HUDEP-2 (cell line): ENCODE results near the gene ZSWIM8.
A peak's percentile ranks its signal among the peaks of the same experiment; 100 is the strongest.
"Not testable (repeated sequence)": the region's sequence is repeated elsewhere in the genome, so short reads cannot be mapped to it uniquely, and the experiment has no call there.

Experiments
- DNase-seq, 76 experiments: peaks; one replicate each; lab custom pipeline; 2025; ENCODE audit not compliant: unreplicated experiment in 76 of 76; lab: John Stamatoyannopoulos, UW

The ZSWIM8 gene

DNA sequence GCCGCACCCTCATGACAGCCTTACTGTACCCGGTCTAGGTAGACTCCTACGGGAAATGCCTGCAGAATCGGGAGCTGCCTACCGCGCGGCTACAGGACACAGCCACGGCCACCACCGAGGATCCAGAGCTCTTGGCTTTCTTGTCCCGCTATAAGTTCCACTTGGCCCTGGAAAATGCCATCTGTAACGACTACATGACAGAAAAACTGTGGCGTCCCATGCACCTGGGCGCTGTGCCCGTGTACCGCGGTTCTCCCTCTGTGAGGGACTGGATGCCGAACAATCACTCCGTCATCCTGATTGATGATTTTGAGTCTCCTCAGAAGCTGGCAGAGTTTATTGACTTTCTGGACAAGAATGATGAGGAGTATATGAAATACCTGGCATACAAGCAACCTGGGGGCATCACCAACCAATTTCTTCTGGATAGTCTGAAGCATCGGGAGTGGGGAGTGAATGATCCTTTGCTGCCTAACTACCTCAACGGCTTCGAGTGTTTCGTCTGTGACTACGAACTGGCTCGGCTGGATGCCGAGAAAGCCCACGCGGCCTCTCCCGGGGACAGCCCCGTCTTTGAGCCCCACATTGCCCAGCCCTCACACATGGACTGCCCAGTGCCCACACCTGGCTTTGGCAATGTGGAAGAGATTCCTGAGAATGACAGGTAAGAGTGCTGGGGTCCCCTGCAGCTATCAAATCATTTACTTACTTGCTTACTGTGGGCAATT, 12.1 kb upstream of the ZSWIM8 start:
- DNase-seq: peak in 3 of 76 experiments; percentile 31 to 42 (median 31)

- DNase-seq: peak in 61 of 76 experiments; percentile 2 to 72 (median 31)
Observed at GRCh38 chr10:73774637-73775036, 10.8 kb upstream of the ZSWIM8 start.

- no peak for DNase-seq
Observed at GRCh38 chr10:73779018-73779417, 6.4 kb upstream of the ZSWIM8 start.

DNA sequence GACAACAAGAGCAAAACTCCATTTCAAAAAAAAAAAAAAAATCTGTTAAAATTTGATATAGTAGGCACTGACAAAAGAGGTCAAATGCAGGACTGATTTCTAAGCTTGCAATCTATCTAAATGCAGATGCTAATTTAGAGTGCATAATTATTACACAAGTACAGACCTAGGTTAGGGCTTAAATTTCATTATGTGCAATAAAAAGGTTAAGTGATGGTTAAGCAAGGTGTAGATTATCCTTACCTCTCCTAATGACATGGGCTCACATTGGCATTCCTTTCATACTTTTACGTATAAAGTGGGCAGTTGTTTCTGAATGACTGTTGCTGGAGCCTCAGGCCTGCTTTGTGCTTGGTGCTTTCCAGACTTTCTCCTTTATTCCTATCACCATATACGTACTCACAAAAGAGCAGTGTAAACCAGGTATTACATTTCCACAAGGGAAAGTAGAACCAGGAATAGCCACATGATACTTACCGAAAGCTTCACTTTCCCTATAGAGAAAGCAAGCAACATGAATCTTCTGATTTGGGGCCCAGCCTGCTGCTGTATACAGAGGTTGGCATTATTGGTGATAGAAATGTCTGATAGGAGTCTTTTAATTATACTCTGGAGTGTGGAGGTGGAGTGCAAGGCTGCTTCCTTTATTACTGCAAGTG, 5.7 kb upstream of the ZSWIM8 start:
- no peak for DNase-seq

DNA sequence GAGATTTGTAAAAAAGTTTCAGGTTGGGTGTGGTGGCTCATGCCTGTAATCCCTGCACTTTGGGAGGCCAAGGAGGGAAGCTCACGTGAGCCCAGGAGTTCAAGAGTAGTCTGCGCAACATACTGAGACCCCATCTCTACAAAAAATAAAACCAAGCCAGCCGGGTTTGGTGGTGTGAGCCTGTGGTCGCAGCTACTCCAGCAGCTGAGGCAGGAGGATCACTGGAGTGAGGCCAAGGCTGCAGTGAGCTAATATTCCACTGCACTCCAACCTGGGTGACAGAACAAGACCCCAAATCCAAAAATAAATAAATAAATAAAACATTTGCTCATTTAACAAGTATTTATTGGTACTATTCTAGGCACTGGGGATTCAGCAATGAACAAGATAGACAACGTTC, 5.1 kb upstream of the ZSWIM8 start:
- DNase-seq: no peak

DNA sequence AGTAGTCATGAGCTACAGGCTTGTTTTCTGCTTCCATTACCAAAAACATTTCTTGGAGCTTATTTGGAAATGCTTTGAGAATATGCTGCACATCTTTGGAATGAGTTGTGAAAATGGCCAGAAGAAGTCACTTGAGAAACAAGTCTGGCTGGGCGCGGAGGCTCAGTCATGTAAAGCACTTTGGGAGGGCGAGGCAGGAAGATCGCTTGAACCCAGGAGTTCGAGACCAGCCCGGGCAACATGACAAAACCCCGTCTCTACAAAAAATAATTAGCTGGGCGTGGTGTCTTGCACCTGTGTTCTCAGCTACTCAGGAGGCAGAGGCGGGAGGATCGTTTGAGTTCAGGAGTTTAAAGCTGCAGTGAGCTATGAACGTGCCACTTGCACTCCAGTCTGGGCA, 4.4 kb upstream of the ZSWIM8 start:
- DNase-seq: no peak

- no peak for DNase-seq
Observed at GRCh38 chr10:73781548-73781878, 3.9 kb upstream of the ZSWIM8 start.

DNA sequence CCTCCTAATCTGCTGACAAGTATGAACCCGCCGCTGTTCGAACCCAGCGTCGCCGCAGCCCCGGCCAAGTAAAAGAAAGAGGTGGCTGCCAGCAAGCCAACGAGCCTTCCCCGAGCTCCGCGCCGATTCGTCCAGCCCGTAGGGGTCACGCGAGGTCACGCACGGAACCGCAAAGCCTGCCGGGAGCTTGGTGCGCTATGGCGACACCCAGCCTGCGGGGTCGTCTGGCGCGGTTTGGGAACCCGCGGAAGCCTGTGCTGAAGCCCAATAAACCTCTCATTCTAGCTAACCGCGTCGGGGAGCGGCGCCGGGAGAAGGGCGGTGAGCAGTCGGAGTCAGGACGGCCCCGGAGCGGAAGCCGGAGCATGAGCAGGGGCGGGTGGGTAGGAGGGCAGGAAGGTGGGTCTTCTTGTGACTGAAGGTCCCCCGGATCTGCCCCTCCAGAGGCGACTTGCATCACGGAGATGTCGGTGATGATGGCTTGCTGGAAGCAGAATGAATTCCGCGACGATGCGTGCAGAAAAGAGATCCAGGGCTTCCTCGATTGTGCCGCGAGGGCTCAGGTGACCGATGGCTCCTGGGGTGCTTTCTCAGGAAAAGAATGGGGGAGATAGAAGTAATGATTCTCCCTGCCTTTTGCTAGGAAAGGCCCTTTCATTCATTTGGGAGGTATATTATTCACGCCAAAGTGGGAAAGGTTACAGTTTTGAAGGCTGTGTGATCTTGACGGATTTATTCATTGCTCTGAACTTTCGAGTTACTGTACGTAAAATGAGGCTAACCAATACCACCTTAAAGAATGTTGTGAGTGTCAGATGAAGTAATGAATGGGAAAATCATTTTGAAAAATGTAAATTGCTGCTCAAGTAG, 3.3 kb upstream of the ZSWIM8 start, which contains the start of gene CHCHD1:
TSS of gene CHCHD1 (plus strand) at position 170 of the 870 bp plus-strand sequence. CDS start at position 198, 28 bp downstream.
- peak in 74 of 76 experiments; percentile 26 to 89 (median 79) for DNase-seq

GRCh38 chr10:73782749-73783085, 2.7 kb upstream of the ZSWIM8 start:
- DNase-seq: no peak

DNA sequence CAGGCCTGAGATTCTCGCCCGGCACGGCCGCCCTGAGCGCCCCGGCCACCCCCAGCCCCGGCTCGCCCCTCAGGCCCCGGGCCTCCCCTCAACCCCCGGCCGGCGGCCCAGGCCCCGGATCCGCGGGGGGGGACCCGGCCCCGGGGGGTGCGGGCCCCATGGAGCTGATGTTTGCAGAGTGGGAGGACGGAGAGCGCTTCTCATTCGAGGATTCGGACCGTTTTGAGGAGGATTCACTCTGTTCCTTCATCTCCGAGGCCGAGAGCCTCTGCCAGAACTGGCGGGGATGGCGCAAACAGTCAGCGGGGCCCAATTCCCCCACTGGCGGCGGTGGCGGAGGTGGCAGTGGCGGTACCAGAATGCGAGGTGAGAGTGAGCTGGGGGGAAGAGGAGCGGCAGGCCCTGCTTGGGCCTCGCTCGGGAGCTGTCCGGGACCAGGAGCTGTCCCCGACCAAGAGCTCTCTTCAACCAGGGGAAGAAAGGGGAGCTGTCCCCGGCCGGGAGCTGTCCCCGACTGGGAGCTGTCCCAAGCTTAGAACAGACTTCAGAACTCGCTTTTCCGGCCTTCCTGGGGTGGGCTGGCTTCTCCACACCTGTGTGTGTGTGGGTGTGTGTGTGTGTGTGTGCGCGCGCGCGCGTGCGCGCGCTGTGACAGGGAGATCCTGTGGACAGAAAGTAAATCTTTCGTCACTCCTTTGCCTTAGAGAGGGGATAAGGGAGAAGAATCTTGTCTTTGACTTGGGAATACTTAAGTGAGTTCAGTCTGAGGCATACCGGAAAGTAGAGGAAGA, 510 bp downstream of the ZSWIM8 start:
- DNase-seq: peak in 16 of 76 experiments; percentile 4 to 41 (median 20)

- no peak for DNase-seq
Observed at GRCh38 chr10:73786512-73786885, 1.1 kb downstream of the ZSWIM8 start.

DNA sequence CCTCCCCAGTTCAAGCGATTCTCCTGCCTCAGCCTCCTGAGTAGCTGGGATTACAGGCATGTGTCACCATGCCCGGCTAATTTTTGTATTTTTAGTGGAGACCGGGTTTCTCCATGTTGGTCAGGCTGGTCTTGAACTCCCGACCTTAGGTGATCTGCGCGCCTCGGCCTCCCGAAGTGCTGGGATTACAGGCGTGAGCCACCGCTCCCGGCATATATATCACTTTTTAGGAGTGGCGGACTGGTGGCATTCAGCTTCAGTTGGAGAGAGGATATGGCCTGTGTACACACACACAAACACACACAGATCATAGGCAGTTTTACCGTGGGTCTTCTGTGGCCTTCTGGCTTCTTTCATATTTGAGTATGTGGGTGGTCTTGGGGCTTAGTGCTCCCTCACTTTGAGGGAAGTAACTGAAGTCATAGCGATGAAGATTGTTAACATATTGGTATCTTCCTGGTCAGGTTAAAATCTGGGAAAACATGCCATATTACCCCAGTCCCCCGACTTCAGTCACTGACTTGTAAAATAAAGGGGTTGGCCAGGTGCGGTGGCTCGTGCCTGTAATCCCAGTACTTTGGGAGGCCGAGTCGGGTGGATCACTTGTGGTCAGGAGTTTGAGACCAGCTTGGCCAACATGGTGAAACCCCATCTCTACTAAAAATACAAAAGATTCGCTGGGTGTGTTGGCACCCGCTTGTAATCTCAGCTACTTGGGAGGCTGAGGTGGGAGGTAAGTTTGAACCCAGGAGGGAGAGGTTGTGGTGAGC, 1.8 kb downstream of the ZSWIM8 start:
- DNase-seq: not testable (repeated sequence)

- DNase-seq: no peak
Observed at GRCh38 chr10:73788864-73789658, 3.7 kb downstream of the ZSWIM8 start.

DNA sequence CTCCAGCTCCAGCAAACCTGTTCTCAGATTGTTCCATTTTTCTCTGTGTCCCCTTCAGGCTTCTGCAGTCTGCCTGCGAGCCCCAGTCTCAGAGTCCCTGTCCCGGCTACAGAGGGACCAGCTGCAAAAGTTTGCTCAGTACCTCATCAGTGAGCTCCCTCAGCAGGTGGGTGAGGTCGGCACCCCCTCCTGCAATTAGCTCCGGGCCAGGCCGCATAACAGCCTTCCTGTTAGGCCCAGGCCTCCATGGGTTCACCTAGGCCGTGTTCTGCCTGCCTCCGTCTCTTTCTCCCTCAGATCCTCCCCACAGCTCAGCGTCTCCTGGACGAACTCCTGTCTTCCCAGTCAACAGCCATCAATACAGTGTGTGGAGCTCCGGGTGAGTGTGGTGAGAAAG, 4.3 kb downstream of the ZSWIM8 start:
- DNase-seq: no peak

DNA sequence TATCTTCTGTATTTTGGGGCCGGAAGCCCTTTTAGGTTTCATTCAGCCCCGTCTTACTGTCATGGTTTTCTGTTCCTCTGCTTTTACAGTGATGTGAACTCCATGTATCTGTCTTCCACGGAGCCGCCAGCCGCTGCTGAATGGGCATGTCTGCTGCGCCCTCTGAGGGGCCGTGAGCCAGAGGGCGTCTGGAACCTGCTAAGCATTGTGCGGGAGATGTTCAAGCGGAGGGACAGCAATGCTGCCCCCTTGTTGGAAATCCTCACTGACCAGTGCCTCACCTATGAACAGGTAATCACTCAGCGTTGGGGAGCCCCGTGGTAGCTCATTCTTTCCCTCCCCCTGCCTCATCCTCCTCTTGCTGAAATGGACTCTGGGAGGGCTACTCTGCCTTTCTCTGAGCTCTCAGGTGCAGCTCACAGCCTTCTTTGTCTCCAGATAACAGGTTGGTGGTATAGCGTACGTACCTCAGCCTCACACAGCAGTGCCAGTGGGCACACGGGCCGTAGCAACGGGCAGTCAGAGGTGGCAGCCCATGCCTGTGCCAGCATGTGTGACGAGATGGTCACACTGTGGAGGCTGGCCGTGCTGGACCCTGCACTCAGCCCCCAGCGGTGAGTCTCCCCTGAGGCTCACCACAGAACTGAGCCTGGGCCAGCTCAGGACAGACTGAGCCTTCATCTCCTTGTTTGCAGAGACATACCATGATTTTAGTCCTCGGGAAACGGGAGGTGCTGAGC, 5.7 kb downstream of the ZSWIM8 start:
- DNase-seq: no peak

GRCh38 chr10:73791871-73792400, 6.5 kb downstream of the ZSWIM8 start:
- no peak for DNase-seq

- no peak for DNase-seq
Observed at GRCh38 chr10:73793456-73793855, 8.1 kb downstream of the ZSWIM8 start.

DNA sequence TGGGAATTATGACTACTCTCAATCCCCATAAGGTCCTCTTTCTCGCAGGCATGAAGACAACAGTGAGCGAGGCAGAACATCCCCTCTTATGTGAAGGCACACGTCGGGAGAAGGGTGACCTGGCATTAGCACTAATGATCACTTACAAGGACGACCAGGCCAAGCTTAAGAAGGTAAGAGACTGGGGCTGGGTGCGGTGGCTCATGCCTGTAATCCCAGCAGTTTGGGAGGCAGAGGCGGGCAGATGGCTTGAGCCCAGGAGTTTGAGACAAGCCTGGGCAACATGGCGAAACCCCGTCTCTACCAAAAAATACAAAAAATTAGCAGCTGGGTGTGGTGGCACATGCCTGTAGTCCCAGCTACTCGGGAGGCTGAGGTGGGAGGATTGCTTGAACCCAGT, 10.1 kb downstream of the ZSWIM8 start:
- DNase-seq: not testable (repeated sequence)
